ENCODE measurements around the gene ITGAX. TPM values are rescaled to one million over a fixed set of nuclear protein-coding genes. Genes with fewer than 3 reads are reported as not detected.

The ITGAX gene
- total RNA-seq, 1 experiment from 2014 or later = not detected

GRCh38 chr16:31380201-31380600, 25.2 kb downstream of the ITGAX start:
- H3F3A ChIP-seq (ENCODE audit: low read length, unreplicated experiment) = no peaks in the 10 kb centered on the region
- H3K9me2 ChIP-seq (replicated peaks; ENCODE audit: low read length) = no peaks in the 10 kb centered on the region
- ATAC-seq (no peak), DNase-seq (no peak)
- no TSS peak for BruUV-seq (replicated peaks)
- no peak overlapping the region for H2AFZ ChIP-seq (ENCODE audit: low read length)
- no peaks in the 10 kb centered on the region for H3K9me3 ChIP-seq (ENCODE audit: low read length)
- no peak overlapping the region for H3K4me2 ChIP-seq (ENCODE audit: low read length)
- H4K20me1 ChIP-seq (ENCODE audit: low read length) = no peaks in the 10 kb centered on the region
- POLR2A ChIA-PET (ENCODE audit: unreplicated experiment) = no interaction called here
- H3K36me3 ChIP-seq (ENCODE audit: low read depth, low read length) = no peaks in the 10 kb centered on the region
- no peaks in the 10 kb centered on the region for H3K79me2 ChIP-seq (ENCODE audit: low read length)
- intact Hi-C loops (cut with micrococcal nuclease) = no loop called here
- no peak overlapping the region for H3K27ac ChIP-seq (ENCODE audit: low read length)
- peaks cover 4% of the 10 kb centered on the region; the same call in 1 of the 2 replicates for H3K27me3 ChIP-seq (ENCODE audit: low read length)
- CTCF ChIA-PET = no interaction called here
- no peak overlapping the region for H3K4me3 ChIP-seq (ENCODE audit: low read length)
- TF ChIP-seq CTCF (conservative IDR thresholded peaks at IDR 0.05; ENCODE audit: low read depth, low read length) (no peak), EZH2phosphoT487 (IDR thresholded peaks at IDR 0.05; ENCODE audit: borderline replicate concordance, low read length) (no peak), EZH2 (IDR thresholded peaks at IDR 0.05; ENCODE audit: low read length, unreplicated experiment) (no peak)
- peaks cover 2% of the 10 kb centered on the region; the same call in 1 of the 2 replicates for H3K4me1 ChIP-seq (ENCODE audit: insufficient read depth, low read length)
- no peak overlapping the region for H3K9ac ChIP-seq (ENCODE audit: low read length)

- intact Hi-C loops (cut with micrococcal nuclease) = no loop called here
- H3K79me2 ChIP-seq (ENCODE audit: low read length) = no peaks in the 10 kb centered on the region
- POLR2A ChIA-PET (ENCODE audit: unreplicated experiment) = no interaction called here
Measured at GRCh38 chr16:31382485-31383161, 27.6 kb downstream of the ITGAX start.

More at GRCh38 chr16:31382485-31383161, 27.6 kb downstream of the ITGAX start:
- no peak overlapping the region for H3K27ac ChIP-seq (ENCODE audit: low read length)
- H3K4me3 ChIP-seq (ENCODE audit: low read length) = no peak overlapping the region
- H3K4me1 ChIP-seq (ENCODE audit: insufficient read depth, low read length) = peaks cover 20% of the 10 kb centered on the region
- no peaks in the 10 kb centered on the region for H3K36me3 ChIP-seq (ENCODE audit: low read depth, low read length)
- H4K20me1 ChIP-seq (ENCODE audit: low read length) = no peaks in the 10 kb centered on the region
- TF ChIP-seq EZH2 (IDR thresholded peaks at IDR 0.05; ENCODE audit: low read length, unreplicated experiment) (no peak), CTCF (conservative IDR thresholded peaks at IDR 0.05; ENCODE audit: low read depth, low read length) (peak; percentile 77), EZH2phosphoT487 (IDR thresholded peaks at IDR 0.05; ENCODE audit: borderline replicate concordance, low read length) (no peak)
- H3F3A ChIP-seq (ENCODE audit: low read length, unreplicated experiment) = no peaks in the 10 kb centered on the region
- H3K9me2 ChIP-seq (replicated peaks; ENCODE audit: low read length) = no peaks in the 10 kb centered on the region
- CTCF ChIA-PET = no interaction called here
- H3K4me2 ChIP-seq (ENCODE audit: low read length) = no peak overlapping the region
- no peaks in the 10 kb centered on the region for H3K27me3 ChIP-seq (ENCODE audit: low read length)
- BruUV-seq (replicated peaks) = no TSS peak
- DNase-seq = peak; percentile 44
- H3K9ac ChIP-seq (ENCODE audit: low read length) = no peak overlapping the region
- ATAC-seq = peak; percentile 62; the same call in 1 of the 2 replicates
- no peaks in the 10 kb centered on the region for H3K9me3 ChIP-seq (ENCODE audit: low read length)
- H2AFZ ChIP-seq (ENCODE audit: low read length) = no peak overlapping the region
